Trophoblast cell (in vitro differentiated cells and primary cell): ENCODE results near the gene ENTPD2.
A peak's percentile ranks its signal among the peaks of the same experiment; 100 is the strongest.

Experiments used
- DNase-seq, 2 donors: peaks; one replicate each; pipeline ENCODE4 v3.0.0-alpha.2; 2016
- H2AFZ ChIP-seq: 2 replicates; pipeline ENCODE4 v1.6.1; 2013; ENCODE audit warnings: low read length, moderate library complexity, mild to moderate bottlenecking; ENCODE audit not compliant: insufficient read depth, poor library complexity
- H2AK5ac ChIP-seq: 2 replicates; pipeline ENCODE4 v1.6.1; 2013; ENCODE audit warnings: mild to moderate bottlenecking, low read length
- H2BK120ac ChIP-seq: 2 replicates; pipeline ENCODE4 v1.6.1; 2013; ENCODE audit warnings: low read length, mild to moderate bottlenecking, moderate library complexity; ENCODE audit not compliant: insufficient read depth, poor library complexity
- H2BK12ac ChIP-seq: 2 replicates; pipeline ENCODE4 v1.6.1; 2013; ENCODE audit warnings: mild to moderate bottlenecking, low read length, moderate library complexity
- H2BK5ac ChIP-seq: 2 replicates; pipeline ENCODE4 v1.6.1; 2013; ENCODE audit warnings: low read length, low read depth, moderate library complexity, mild to moderate bottlenecking; ENCODE audit not compliant: poor library complexity
- H3K14ac ChIP-seq: 2 replicates; pipeline ENCODE4 v1.6.1; 2013; ENCODE audit warnings: mild to moderate bottlenecking, low read length
- H3K18ac ChIP-seq: 2 replicates; pipeline ENCODE4 v1.6.1; 2013; ENCODE audit warnings: mild to moderate bottlenecking, low read length
- H3K23ac ChIP-seq: 2 replicates; pipeline ENCODE4 v1.6.1; 2013; ENCODE audit warnings: low read length
- H3K27ac ChIP-seq: 2 replicates; pipeline ENCODE4 v1.5.1; 2013; ENCODE audit warnings: low read depth, mild to moderate bottlenecking, inconsistent platforms, low read length, moderate library complexity
- H3K27me3 ChIP-seq: 2 replicates; pipeline ENCODE4 v1.6.1; 2013; ENCODE audit warnings: inconsistent platforms, mild to moderate bottlenecking, low read length, moderate library complexity; ENCODE audit not compliant: insufficient read depth
- H3K36me3 ChIP-seq, 2 experiments: 1 replicate in 1 of 2; 2 replicates in 1 of 2; pipeline ENCODE4 v1.6.1; 2013; ENCODE audit warnings: low read length in 2 of 2, mild to moderate bottlenecking in 2 of 2, moderate library complexity in 1 of 2; ENCODE audit not compliant: insufficient read depth in 2 of 2, control insufficient read depth in 1 of 2
- H3K4ac ChIP-seq: 2 replicates; pipeline ENCODE4 v1.6.1; 2013; ENCODE audit warnings: low read depth, mild to moderate bottlenecking, low read length, moderate library complexity
- H3K4me1 ChIP-seq, 2 experiments: 1 replicate in 1 of 2; 2 replicates in 1 of 2; pipeline ENCODE4 v1.6.1; 2013; ENCODE audit warnings: low read length in 2 of 2, mild to moderate bottlenecking in 2 of 2, moderate library complexity in 1 of 2; ENCODE audit not compliant: insufficient read depth in 2 of 2, control insufficient read depth in 1 of 2
- H3K4me2 ChIP-seq: 2 replicates; pipeline ENCODE4 v1.6.1; 2013; ENCODE audit warnings: inconsistent platforms, mild to moderate bottlenecking, low read length, moderate library complexity
- H3K4me3 ChIP-seq: 2 replicates; pipeline ENCODE4 v1.5.1; 2013; ENCODE audit warnings: mild to moderate bottlenecking, low read depth, low read length, inconsistent platforms
- H3K79me1 ChIP-seq: one replicate; pipeline ENCODE4 v1.6.1; 2013; ENCODE audit warnings: low read length
- H3K79me2 ChIP-seq: 2 replicates; pipeline ENCODE4 v1.6.1; 2013; ENCODE audit warnings: low read length, mild to moderate bottlenecking; ENCODE audit not compliant: control insufficient read depth, insufficient read depth, poor library complexity
- H3K9ac ChIP-seq: 2 replicates; pipeline ENCODE4 v1.6.1; 2013; ENCODE audit warnings: mild to moderate bottlenecking, low read length
- H3K9me3 ChIP-seq: 2 replicates; pipeline ENCODE4 v1.6.1; 2013; ENCODE audit warnings: low read depth, mild to moderate bottlenecking, control low read depth, inconsistent platforms, low read length; ENCODE audit not compliant: insufficient read depth
- H4K12ac ChIP-seq: 2 replicates; pipeline ENCODE4 v1.6.1; 2013; ENCODE audit warnings: low read depth, mild to moderate bottlenecking, low read length, moderate library complexity
- H4K8ac ChIP-seq: 2 replicates; pipeline ENCODE4 v1.6.1; 2013; ENCODE audit warnings: low read depth, mild to moderate bottlenecking, low read length, moderate library complexity
- H4K91ac ChIP-seq: one replicate; pipeline ENCODE4 v1.6.1; 2013; ENCODE audit warnings: low read depth, mild to moderate bottlenecking, low read length, moderate library complexity
- WGBS: extraction: QIAGEN DNeasy Blood & Tissue Kit; methylation state at CpG from one replicate; pipeline ENCODE4 v1.1.7; 2013; ENCODE audit warnings: missing lambda C conversion rate; ENCODE audit not compliant: insufficient read length, insufficient coverage; ENCODE audit errors: extremely low coverage; 5-methylcytosine and 5-hydroxymethylcytosine counted together

ENTPD2 gene

GRCh38 chr9:137029058-137029936 lies 24.6 kb downstream of the ENTPD2 start:
- H2BK120ac ChIP-seq: no peak overlapping the region
- H3K79me2 ChIP-seq: no peaks in the 10 kb centered on the region
- H3K14ac ChIP-seq: no peak overlapping the region
- WGBS: no CpG with 5 or more reads among the region's 19 CpGs
- H3K27me3 ChIP-seq: peaks cover 9% of the 10 kb centered on the region
- no peaks in the 10 kb centered on the region for H3K36me3 ChIP-seq
- no peak overlapping the region for H3K18ac ChIP-seq
- H3K9me3 ChIP-seq: peaks cover 3% of the 10 kb centered on the region
- H2BK5ac ChIP-seq: no peak overlapping the region
- H3K4me1 ChIP-seq: peaks cover 6 to 8% of the 10 kb centered on the region in 2 experiments
- H2BK12ac ChIP-seq: no peak overlapping the region
- H3K9ac ChIP-seq: no peak overlapping the region
- no peak overlapping the region for H2AFZ ChIP-seq
- H4K91ac ChIP-seq: no peak overlapping the region
- no peak overlapping the region for H4K8ac ChIP-seq
- no peak overlapping the region for H3K4ac ChIP-seq
- no peak overlapping the region for H4K12ac ChIP-seq
- peak; percentile 50 to 77 for DNase-seq
- H3K4me2 ChIP-seq: peak overlapping the region; percentile 79
- no peaks in the 10 kb centered on the region for H3K79me1 ChIP-seq
- no peak overlapping the region for H3K27ac ChIP-seq
- no peak overlapping the region for H3K23ac ChIP-seq
- H2AK5ac ChIP-seq: no peak overlapping the region
- no peak overlapping the region for H3K4me3 ChIP-seq

- Histone ChIP-seq H3K4ac (no peak overlapping the region), H4K8ac (peak overlapping the region; percentile 31), H2BK120ac (peak overlapping the region; percentile 22), H3K79me1 (no peaks in the 10 kb centered on the region), H4K12ac (no peak overlapping the region), H3K23ac (no peak overlapping the region), H2BK5ac (no peak overlapping the region), H3K4me1 (peaks cover 6 to 8% of the 10 kb centered on the region in 2 experiments), H3K79me2 (no peaks in the 10 kb centered on the region), H4K91ac (no peak overlapping the region), H3K9ac (peak overlapping the region; percentile 5), H3K9me3 (peaks cover 5% of the 10 kb centered on the region), H3K4me2 (peak overlapping the region; percentile 79), H3K27ac (no peak overlapping the region), H2AFZ (peak overlapping the region; percentile 40), H3K36me3 (no peaks in the 10 kb centered on the region), H2AK5ac (no peak overlapping the region), H2BK12ac (no peak overlapping the region), H3K4me3 (no peak overlapping the region), H3K14ac (peak overlapping the region; percentile 41), H3K27me3 (peaks cover 9% of the 10 kb centered on the region), H3K18ac (no peak overlapping the region)
- peak; percentile 19 to 70 for DNase-seq
- no CpG with 5 or more reads among the region's 98 CpGs for WGBS
Observed at GRCh38 chr9:137028263-137029057, 25.4 kb downstream of the ENTPD2 start.

- Histone ChIP-seq H4K8ac (peak within 1 kb of the TSS; percentile 31), H2AK5ac (no peak within 1 kb of the TSS), H3K9ac (peak within 1 kb of the TSS; percentile 5), H3K4me1 (peaks cover 6 to 8% of the 10 kb centered on the region in 2 experiments), H3K79me1 (no peaks in the 10 kb centered on the region), H3K4ac (no peak within 1 kb of the TSS), H2AFZ (peak within 1 kb of the TSS; percentile 40), H3K79me2 (no peaks in the 10 kb centered on the region), H3K4me2 (peak within 1 kb of the TSS; percentile 79), H3K4me3 (peak within 1 kb of the TSS; percentile 62), H2BK120ac (peak within 1 kb of the TSS; percentile 22), H3K14ac (peak within 1 kb of the TSS; percentile 41), H3K23ac (no peak within 1 kb of the TSS), H3K27me3 (peaks cover 9% of the 10 kb centered on the region), H3K36me3 (no peaks in the 10 kb centered on the region), H3K18ac (peak within 1 kb of the TSS; percentile 15), H2BK5ac (no peak within 1 kb of the TSS), H3K27ac (no peak within 1 kb of the TSS), H4K12ac (peak within 1 kb of the TSS; percentile 12), H4K91ac (no peak within 1 kb of the TSS), H3K9me3 (peaks cover 5% of the 10 kb centered on the region), H2BK12ac (no peak within 1 kb of the TSS)
- peak in 1 of 2 donors; percentile 37 for DNase-seq
- no CpG with 5 or more reads among the region's 95 CpGs for WGBS
Observed at GRCh38 chr9:137027369-137028262, 26.2 kb downstream of the ENTPD2 start, which contains the start of gene ABCA2. ABCA2 (minus strand) TSS chr9:137028237; CDS start chr9:137028140, 97 bp downstream.

GRCh38 chr9:137026828-137027227 lies 27.0 kb downstream of the ENTPD2 start:
- no peak overlapping the region for H2BK5ac ChIP-seq
- H4K12ac ChIP-seq: no peak overlapping the region
- H3K14ac ChIP-seq: no peak overlapping the region
- H3K18ac ChIP-seq: no peak overlapping the region
- H3K79me2 ChIP-seq: no peaks in the 10 kb centered on the region
- H3K4me1 ChIP-seq: peaks cover 6 to 8% of the 10 kb centered on the region in 2 experiments
- no peak overlapping the region for H3K4me2 ChIP-seq
- no peak overlapping the region for H2BK12ac ChIP-seq
- H3K27ac ChIP-seq: no peak overlapping the region
- H4K91ac ChIP-seq: no peak overlapping the region
- no peak overlapping the region for H3K4ac ChIP-seq
- peaks cover 5% of the 10 kb centered on the region for H3K9me3 ChIP-seq
- no peak overlapping the region for H2AFZ ChIP-seq
- H3K79me1 ChIP-seq: no peaks in the 10 kb centered on the region
- H3K9ac ChIP-seq: no peak overlapping the region
- H3K27me3 ChIP-seq: peaks cover 9% of the 10 kb centered on the region
- no peak overlapping the region for H2BK120ac ChIP-seq
- WGBS: no CpG with 5 or more reads among the region's 4 CpGs
- no peaks in the 10 kb centered on the region for H3K36me3 ChIP-seq
- H3K23ac ChIP-seq: no peak overlapping the region
- no peak overlapping the region for H2AK5ac ChIP-seq
- H4K8ac ChIP-seq: no peak overlapping the region
- DNase-seq: no peak
- H3K4me3 ChIP-seq: no peak overlapping the region
